SK-N-MC (cell line): ENCODE results near the gene FAM151A.

Experiments used
- DNase-seq: peaks from one replicate; pipeline ENCODE4 v3.0.0-alpha.2; 2011; ENCODE audit warnings: low read depth, low spot score
- H3K27ac ChIP-seq: fragments of 200-600 bp; sonication (generic); 2 replicates; pipeline ENCODE4 v1.5.1; 2016; ENCODE audit warnings: mixed run types
- H3K36me3 ChIP-seq: fragments of 200-600 bp; sonication (generic); 2 replicates; pipeline ENCODE4 v1.6.1; 2017; ENCODE audit warnings: antibody characterized with exemption, low read length, mixed read lengths; ENCODE audit not compliant: insufficient read depth
- H3K4me3 ChIP-seq: fragments of 200-600 bp; sonication (generic); 2 replicates; pipeline ENCODE4 v1.5.1; 2016
- H3K9ac ChIP-seq: fragments of 200-600 bp; sonication (generic); 2 replicates; pipeline ENCODE4 v1.8.0; 2017; ENCODE audit warnings: mixed run types, mixed read lengths; ENCODE audit not compliant: insufficient read length
- H3K9me3 ChIP-seq: fragments of 200-600 bp; sonication (generic); 2 replicates; pipeline ENCODE4 v1.6.1; 2017; ENCODE audit warnings: low read depth, mild to moderate bottlenecking, antibody characterized with exemption, low read length, moderate library complexity, mixed read lengths
- EZH2 ChIP-seq: fragments of 200-600 bp; sonication (generic); IDR thresholded peaks from one replicate; pipeline ENCODE4 v1.6.1; 2017; ENCODE audit warnings: antibody characterized with exemption
- FOXP2 ChIP-seq: optimal IDR thresholded peaks from 2 replicates; pipeline ENCODE3; 2011; ENCODE audit warnings: mild to moderate bottlenecking, moderate library complexity; ENCODE audit not compliant: insufficient read depth; ENCODE audit errors: extremely low read length, control extremely low read depth
- POLR2AphosphoS5 ChIP-seq: IDR thresholded peaks from 2 replicates; pipeline ENCODE4 v1.6.1; 2012; ENCODE audit warnings: mild to moderate bottlenecking, low read depth, low read length, borderline replicate concordance

FAM151A gene

GRCh38 chr1:54588377-54588776 lies 34.9 kb downstream of the FAM151A start:
- Histone ChIP-seq H3K36me3 (no peaks in the 10 kb centered on the region), H3K9me3 (no peaks in the 10 kb centered on the region), H3K4me3 (no peak overlapping the region), H3K9ac (no peak overlapping the region), H3K27ac (no peak overlapping the region)
- DNase-seq, result no peak
- TF ChIP-seq POLR2AphosphoS5, result no peak
- no peak for TF ChIP-seq EZH2

- Histone ChIP-seq H3K36me3 (no peaks in the 10 kb centered on the region), H3K4me3 (no peak overlapping the region), H3K9ac (no peak overlapping the region), H3K27ac (no peak overlapping the region), H3K9me3 (no peaks in the 10 kb centered on the region)
- TF ChIP-seq FOXP2, result no peak
- TF ChIP-seq POLR2AphosphoS5, result no peak
- no peak for TF ChIP-seq EZH2
- no peak for DNase-seq
These were observed 37.9 kb downstream of the FAM151A start for GRCh38 chr1:54585181-54586066.

GRCh38 chr1:54584575-54584974 lies 38.8 kb downstream of the FAM151A start:
- Histone ChIP-seq H3K4me3 (no peak overlapping the region), H3K27ac (no peak overlapping the region), H3K36me3 (no peaks in the 10 kb centered on the region), H3K9ac (no peak overlapping the region), H3K9me3 (no peaks in the 10 kb centered on the region)
- no peak for DNase-seq
- TF ChIP-seq FOXP2 (no peak), POLR2AphosphoS5 (no peak), EZH2 (no peak)

GRCh38 chr1:54583871-54584270 lies 39.5 kb downstream of the FAM151A start:
- H3K27ac ChIP-seq, result no peak overlapping the region
- no peak overlapping the region for H3K9ac ChIP-seq
- no peaks in the 10 kb centered on the region for H3K9me3 ChIP-seq
- no peak for TF ChIP-seq POLR2AphosphoS5
- no peak for TF ChIP-seq EZH2
- TF ChIP-seq FOXP2, result no peak
- no peak overlapping the region for H3K4me3 ChIP-seq
- H3K36me3 ChIP-seq, result no peaks in the 10 kb centered on the region
- DNase-seq, result no peak

GRCh38 chr1:54583307-54583686 lies 40.0 kb downstream of the FAM151A start:
- DNase-seq, result no peak
- Histone ChIP-seq H3K4me3 (no peak overlapping the region), H3K9me3 (no peaks in the 10 kb centered on the region), H3K9ac (no peak overlapping the region), H3K27ac (no peak overlapping the region), H3K36me3 (no peaks in the 10 kb centered on the region)
- TF ChIP-seq POLR2AphosphoS5 (no peak), FOXP2 (no peak), EZH2 (no peak)

GRCh38 chr1:54582566-54583306 lies 40.6 kb downstream of the FAM151A start:
- TF ChIP-seq FOXP2 (no peak), EZH2 (no peak), POLR2AphosphoS5 (no peak)
- Histone ChIP-seq H3K9me3 (no peaks in the 10 kb centered on the region), H3K4me3 (no peak overlapping the region), H3K9ac (no peak overlapping the region), H3K27ac (no peak overlapping the region), H3K36me3 (no peaks in the 10 kb centered on the region)
- no peak for DNase-seq

GRCh38 chr1:54581621-54582035 lies 41.7 kb downstream of the FAM151A start:
- H3K4me3 ChIP-seq, result no peak overlapping the region
- no peaks in the 10 kb centered on the region for H3K9me3 ChIP-seq
- TF ChIP-seq FOXP2, result no peak
- TF ChIP-seq EZH2, result no peak
- TF ChIP-seq POLR2AphosphoS5, result no peak
- no peak for DNase-seq
- H3K36me3 ChIP-seq, result no peaks in the 10 kb centered on the region
- H3K9ac ChIP-seq, result no peak overlapping the region
- no peak overlapping the region for H3K27ac ChIP-seq

GRCh38 chr1:54580856-54581550 lies 42.3 kb downstream of the FAM151A start:
- Histone ChIP-seq H3K27ac (no peak overlapping the region), H3K4me3 (no peak overlapping the region), H3K36me3 (no peaks in the 10 kb centered on the region), H3K9ac (no peak overlapping the region), H3K9me3 (no peaks in the 10 kb centered on the region)
- TF ChIP-seq EZH2 (no peak), FOXP2 (no peak), POLR2AphosphoS5 (no peak)
- no peak for DNase-seq
